GM12872 (cell line): Measurements from ENCODE around the gene BORCS5.

Experiments
- CTCF ChIP-seq: IDR thresholded peaks from 3 replicates; pipeline ENCODE4 v1.5.1; 2011; ENCODE audit warnings: low read depth, mild to moderate bottlenecking, low read length, moderate library complexity; ENCODE audit not compliant: insufficient read depth

Gene BORCS5

GRCh38 chr12:12501121-12501520 is 144.2 kb downstream of the BORCS5 start:
- TF ChIP-seq CTCF: no peak

DNA sequence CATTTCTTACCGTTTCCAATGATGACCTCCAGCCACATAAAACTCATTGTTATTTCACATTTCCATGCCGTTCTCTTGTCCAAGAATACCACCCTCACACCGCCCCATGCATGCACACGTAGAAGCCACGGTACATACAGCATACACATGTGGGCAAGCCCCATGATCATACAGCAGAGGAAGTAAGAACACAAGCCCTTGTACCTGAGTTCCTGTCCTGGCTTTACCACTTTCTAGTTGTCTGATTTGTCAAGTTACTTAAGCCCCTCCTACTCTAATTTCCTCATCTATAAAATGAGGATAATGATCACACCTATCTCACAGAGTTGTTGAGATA is 145.9 kb downstream of the BORCS5 start:
- no peak for TF ChIP-seq CTCF

DNA sequence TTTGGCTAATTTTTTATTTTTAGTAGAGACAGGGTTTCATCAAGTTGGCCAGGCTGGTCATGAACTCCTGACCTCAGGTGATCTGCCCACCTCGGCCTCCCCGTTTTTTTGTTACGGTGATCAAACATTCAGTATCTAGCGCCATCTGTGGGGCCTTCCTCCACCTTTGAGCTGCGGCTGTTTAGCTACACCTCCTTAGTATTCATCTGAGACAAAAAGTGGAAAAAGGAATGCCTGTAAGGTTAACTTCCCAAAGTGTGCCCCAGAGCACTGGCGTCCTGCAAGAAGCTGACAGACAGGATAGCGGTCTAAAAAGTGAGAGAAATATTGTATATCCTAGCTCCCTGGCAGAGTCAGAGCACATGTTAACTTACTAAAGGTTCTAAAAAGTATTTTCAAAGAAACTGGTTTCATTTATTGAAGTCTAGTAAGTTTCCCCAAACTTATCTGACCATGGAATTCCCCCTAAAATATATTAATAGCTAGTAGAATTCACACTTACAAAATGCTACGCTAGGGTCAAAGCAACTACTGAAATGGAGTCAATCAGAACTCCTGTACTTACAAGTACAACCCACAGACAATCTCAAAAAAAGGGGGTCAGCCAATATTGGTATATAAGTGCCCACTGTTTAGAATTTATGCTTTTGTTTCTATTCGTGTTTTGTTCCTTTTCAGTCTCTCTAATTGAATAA is 146.7 kb downstream of the BORCS5 start:
- TF ChIP-seq CTCF: 0 out of 3 replicates have a peak, but pooled peaks have one; percentile 4

DNA sequence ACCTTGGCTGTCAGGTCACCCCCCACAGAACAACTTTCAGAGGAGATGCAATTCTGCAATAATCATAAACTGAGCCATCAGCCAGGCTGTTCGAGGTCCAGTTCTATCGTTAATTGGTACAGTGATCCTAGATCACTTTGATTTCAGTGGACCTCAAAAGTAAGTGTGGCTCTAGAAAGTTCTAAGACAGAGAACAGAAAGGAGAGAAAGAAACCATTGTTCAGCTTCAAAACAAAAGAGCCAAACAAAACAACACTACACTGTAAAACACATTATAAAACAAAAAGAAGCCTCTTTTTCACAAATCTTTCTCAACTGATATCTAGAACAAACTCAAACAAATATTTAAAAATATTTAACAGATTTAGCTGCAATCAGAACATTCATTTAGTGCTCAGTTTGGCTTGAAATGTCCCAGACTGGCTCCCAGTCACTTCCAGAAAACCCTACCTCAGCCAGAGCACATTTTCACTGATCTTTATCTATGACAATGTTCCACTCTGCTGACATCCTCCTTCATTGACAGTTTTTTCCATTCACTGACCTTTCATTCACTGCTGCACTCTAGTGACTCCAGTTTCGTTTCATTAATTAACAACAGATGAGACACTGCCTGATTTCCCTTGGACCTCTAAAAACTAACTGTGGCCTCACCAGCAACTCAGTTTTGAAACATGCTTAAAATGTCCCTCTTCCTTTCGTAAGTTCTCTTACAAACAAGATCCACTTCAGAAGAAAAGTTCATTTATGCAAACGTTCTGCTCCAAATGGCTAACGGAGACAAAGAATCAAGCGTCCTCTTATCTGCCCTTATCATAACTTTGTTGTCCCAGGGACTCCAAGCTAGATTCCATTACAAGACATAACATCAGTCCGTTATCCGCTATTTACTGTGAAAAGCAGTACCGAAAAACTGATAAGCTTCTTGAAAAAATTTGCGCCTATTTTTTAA is 148.9 kb downstream of the BORCS5 start:
- no peak for TF ChIP-seq CTCF

DNA sequence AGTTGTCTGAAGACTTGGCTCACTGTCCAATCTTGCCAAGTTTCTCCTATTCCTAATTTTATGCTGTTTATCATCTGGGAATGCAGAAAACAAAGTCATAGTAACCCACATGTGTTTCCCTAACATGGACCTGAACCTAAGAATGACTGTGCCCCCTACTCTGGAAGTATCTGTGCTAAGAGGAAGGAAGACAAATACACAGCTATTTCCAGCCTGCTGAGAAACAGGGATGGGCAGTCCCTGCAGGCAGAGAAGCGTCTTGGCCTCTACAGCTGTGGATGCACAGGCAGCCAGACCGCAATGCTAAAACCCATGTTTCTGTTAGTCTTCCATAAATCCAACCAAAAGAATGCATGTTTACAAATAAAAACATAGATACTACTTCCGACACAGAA is 149.6 kb downstream of the BORCS5 start:
- TF ChIP-seq CTCF: no peak

DNA sequence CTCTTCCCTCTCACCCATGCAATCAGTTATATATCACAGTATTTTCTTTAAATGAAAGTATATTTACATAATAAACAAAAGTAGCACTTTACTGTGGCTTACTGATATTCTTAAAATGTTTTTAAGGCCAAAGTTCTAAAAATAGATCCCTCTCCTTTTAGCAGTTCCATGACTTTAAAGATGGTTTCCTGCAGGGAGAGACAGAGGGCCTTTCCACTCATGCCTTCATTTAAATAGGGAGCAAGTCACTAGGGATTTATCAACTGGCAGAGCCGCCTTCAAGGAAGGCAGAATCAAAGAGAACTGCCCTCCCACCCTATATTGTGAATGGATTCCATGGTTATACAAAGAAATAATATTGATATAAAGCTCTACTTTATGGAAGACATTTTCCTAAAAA is 150.2 kb downstream of the BORCS5 start:
- no peak for TF ChIP-seq CTCF

GRCh38 chr12:12508612-12509011 is 151.7 kb downstream of the BORCS5 start:
- TF ChIP-seq CTCF: no peak
